K562 (cell line): ENCODE data around the gene CC2D1A.

ENCODE experiments used
- DMBX1 ChIP-seq: fragments of 250-450 bp; sonication (Bioruptor Pico); IDR thresholded peaks from 2 replicates; pipeline ENCODE4 v1.8.0; 2022; ENCODE audit warnings: inconsistent platforms, mild to moderate bottlenecking, moderate library complexity, borderline replicate concordance
- EZH2 ChIP-seq: IDR thresholded peaks from 2 replicates; pipeline ENCODE4 v1.6.1; 2012; ENCODE audit warnings: low read depth, mild to moderate bottlenecking, inconsistent platforms, low read length, borderline replicate concordance
- TRIM25 ChIP-seq: fragments of 450-650 bp; IDR thresholded peaks from 2 replicates; pipeline ENCODE4 v1.7.0; 2016; ENCODE audit warnings: borderline replicate concordance
- ZBTB33 ChIP-seq: sonication (generic); formaldehyde crosslinking; IDR thresholded peaks from 2 replicates; pipeline ENCODE4 v1.8.1; 2023; ENCODE audit warnings: mild to moderate bottlenecking, missing genetic modification reagents
- ZNF668 ChIP-seq: fragments of 250-450 bp; sonication (Bioruptor Pico); IDR thresholded peaks from 2 replicates; pipeline ENCODE4 v1.8.0; 2022; ENCODE audit warnings: mild to moderate bottlenecking, inconsistent platforms
- TF ChIP-seq, protein P1 (sequence below): fragments of 450-650 bp; IDR thresholded peaks from 2 replicates; pipeline ENCODE4 v1.6.1; 2016; ENCODE audit warnings: mild to moderate bottlenecking, moderate library complexity

GRCh38 chr19:13899393-13899792 is 6.6 kb upstream of the CC2D1A start:
- TF ChIP-seq TRIM25 (no peak), ZNF668 (CRISPR knock-in tag) (no peak), ZBTB33 (CRISPR knock-in tag) (no peak), DMBX1 (CRISPR knock-in tag) (no peak), EZH2 (no peak)
- TF ChIP-seq, protein P1, sequence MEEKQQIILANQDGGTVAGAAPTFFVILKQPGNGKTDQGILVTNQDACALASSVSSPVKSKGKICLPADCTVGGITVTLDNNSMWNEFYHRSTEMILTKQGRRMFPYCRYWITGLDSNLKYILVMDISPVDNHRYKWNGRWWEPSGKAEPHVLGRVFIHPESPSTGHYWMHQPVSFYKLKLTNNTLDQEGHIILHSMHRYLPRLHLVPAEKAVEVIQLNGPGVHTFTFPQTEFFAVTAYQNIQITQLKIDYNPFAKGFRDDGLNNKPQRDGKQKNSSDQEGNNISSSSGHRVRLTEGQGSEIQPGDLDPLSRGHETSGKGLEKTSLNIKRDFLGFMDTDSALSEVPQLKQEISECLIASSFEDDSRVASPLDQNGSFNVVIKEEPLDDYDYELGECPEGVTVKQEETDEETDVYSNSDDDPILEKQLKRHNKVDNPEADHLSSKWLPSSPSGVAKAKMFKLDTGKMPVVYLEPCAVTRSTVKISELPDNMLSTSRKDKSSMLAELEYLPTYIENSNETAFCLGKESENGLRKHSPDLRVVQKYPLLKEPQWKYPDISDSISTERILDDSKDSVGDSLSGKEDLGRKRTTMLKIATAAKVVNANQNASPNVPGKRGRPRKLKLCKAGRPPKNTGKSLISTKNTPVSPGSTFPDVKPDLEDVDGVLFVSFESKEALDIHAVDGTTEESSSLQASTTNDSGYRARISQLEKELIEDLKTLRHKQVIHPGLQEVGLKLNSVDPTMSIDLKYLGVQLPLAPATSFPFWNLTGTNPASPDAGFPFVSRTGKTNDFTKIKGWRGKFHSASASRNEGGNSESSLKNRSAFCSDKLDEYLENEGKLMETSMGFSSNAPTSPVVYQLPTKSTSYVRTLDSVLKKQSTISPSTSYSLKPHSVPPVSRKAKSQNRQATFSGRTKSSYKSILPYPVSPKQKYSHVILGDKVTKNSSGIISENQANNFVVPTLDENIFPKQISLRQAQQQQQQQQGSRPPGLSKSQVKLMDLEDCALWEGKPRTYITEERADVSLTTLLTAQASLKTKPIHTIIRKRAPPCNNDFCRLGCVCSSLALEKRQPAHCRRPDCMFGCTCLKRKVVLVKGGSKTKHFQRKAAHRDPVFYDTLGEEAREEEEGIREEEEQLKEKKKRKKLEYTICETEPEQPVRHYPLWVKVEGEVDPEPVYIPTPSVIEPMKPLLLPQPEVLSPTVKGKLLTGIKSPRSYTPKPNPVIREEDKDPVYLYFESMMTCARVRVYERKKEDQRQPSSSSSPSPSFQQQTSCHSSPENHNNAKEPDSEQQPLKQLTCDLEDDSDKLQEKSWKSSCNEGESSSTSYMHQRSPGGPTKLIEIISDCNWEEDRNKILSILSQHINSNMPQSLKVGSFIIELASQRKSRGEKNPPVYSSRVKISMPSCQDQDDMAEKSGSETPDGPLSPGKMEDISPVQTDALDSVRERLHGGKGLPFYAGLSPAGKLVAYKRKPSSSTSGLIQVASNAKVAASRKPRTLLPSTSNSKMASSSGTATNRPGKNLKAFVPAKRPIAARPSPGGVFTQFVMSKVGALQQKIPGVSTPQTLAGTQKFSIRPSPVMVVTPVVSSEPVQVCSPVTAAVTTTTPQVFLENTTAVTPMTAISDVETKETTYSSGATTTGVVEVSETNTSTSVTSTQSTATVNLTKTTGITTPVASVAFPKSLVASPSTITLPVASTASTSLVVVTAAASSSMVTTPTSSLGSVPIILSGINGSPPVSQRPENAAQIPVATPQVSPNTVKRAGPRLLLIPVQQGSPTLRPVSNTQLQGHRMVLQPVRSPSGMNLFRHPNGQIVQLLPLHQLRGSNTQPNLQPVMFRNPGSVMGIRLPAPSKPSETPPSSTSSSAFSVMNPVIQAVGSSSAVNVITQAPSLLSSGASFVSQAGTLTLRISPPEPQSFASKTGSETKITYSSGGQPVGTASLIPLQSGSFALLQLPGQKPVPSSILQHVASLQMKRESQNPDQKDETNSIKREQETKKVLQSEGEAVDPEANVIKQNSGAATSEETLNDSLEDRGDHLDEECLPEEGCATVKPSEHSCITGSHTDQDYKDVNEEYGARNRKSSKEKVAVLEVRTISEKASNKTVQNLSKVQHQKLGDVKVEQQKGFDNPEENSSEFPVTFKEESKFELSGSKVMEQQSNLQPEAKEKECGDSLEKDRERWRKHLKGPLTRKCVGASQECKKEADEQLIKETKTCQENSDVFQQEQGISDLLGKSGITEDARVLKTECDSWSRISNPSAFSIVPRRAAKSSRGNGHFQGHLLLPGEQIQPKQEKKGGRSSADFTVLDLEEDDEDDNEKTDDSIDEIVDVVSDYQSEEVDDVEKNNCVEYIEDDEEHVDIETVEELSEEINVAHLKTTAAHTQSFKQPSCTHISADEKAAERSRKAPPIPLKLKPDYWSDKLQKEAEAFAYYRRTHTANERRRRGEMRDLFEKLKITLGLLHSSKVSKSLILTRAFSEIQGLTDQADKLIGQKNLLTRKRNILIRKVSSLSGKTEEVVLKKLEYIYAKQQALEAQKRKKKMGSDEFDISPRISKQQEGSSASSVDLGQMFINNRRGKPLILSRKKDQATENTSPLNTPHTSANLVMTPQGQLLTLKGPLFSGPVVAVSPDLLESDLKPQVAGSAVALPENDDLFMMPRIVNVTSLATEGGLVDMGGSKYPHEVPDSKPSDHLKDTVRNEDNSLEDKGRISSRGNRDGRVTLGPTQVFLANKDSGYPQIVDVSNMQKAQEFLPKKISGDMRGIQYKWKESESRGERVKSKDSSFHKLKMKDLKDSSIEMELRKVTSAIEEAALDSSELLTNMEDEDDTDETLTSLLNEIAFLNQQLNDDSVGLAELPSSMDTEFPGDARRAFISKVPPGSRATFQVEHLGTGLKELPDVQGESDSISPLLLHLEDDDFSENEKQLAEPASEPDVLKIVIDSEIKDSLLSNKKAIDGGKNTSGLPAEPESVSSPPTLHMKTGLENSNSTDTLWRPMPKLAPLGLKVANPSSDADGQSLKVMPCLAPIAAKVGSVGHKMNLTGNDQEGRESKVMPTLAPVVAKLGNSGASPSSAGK, result no peak
